IMR-90 (cell line): Measurements from ENCODE around the gene KLF7. TPM values are rescaled to one million over a fixed set of nuclear protein-coding genes. Genes with fewer than 3 reads are reported as not detected.

Source experiments
- ATAC-seq: fragments of 200-7000 bp; cut with Tn5 transposase; 2 replicates; pipeline ENCODE4 v1.9.1; 2020; ENCODE audit warnings: low read depth, mild to moderate bottlenecking, moderate library complexity
- BruUV-seq: library from RNA; stranded (reverse); fragments of 400-500 nt; replicated peaks from 2 replicates; lab custom pipeline; 2021; lab: Mats Ljungman, UMichigan
- CTCF ChIA-PET: fragments of 300-600 bp; formaldehyde crosslinking; extraction: SDS; loops from one replicate; lab custom pipeline; 2021; ENCODE audit warnings: antibody characterized with exemption; lab: Yijun Ruan, JAX
- POLR2A ChIA-PET: fragments of 300-600 bp; sonication (Branson Sonifier 250); formaldehyde crosslinking; loops from one replicate; lab custom pipeline; 2022; ENCODE audit warnings: antibody characterized with exemption; ENCODE audit not compliant: unreplicated experiment; lab: Charles Lee
- DNase-seq: peaks from one replicate; pipeline ENCODE4 v3.0.0; 2013
- H2AFZ ChIP-seq: replicated peaks from 2 replicates; pipeline ENCODE3; 2013; ENCODE audit warnings: low read length, mild to moderate bottlenecking; ENCODE audit not compliant: poor library complexity
- H2AK5ac ChIP-seq: 2 replicates; pipeline ENCODE4 v1.6.1; 2013; ENCODE audit warnings: low read depth, low read length, inconsistent platforms
- H2AK9ac ChIP-seq: replicated peaks from 2 replicates; pipeline ENCODE3; 2013; ENCODE audit warnings: mild to moderate bottlenecking, low read depth, low read length, moderate library complexity; ENCODE audit not compliant: poor library complexity
- H2BK120ac ChIP-seq: 2 replicates; pipeline ENCODE4 v1.6.1; 2013; ENCODE audit warnings: low read depth, low read length, inconsistent platforms
- H2BK15ac ChIP-seq: 3 replicates; pipeline ENCODE4 v1.6.1; 2013; ENCODE audit warnings: low read depth, low read length, inconsistent platforms
- H2BK20ac ChIP-seq: 2 replicates; pipeline ENCODE4 v1.6.1; 2013; ENCODE audit warnings: low read depth, mild to moderate bottlenecking, inconsistent platforms, low read length, moderate library complexity
- H2BK5ac ChIP-seq: 2 replicates; pipeline ENCODE4 v1.6.1; 2013; ENCODE audit warnings: mild to moderate bottlenecking, low read depth, low read length, inconsistent platforms; ENCODE audit not compliant: poor library complexity, severe bottlenecking
- H3K14ac ChIP-seq: replicated peaks from 2 replicates; pipeline ENCODE4 v1.6.1; 2013; ENCODE audit warnings: low read depth, low read length, inconsistent platforms
- H3K18ac ChIP-seq: 2 replicates; pipeline ENCODE4 v1.6.1; 2013; ENCODE audit warnings: low read depth, low read length, control low read depth
- H3K23ac ChIP-seq: 2 replicates; pipeline ENCODE4 v1.6.1; 2013; ENCODE audit warnings: low read depth, low read length, inconsistent platforms
- H3K27ac ChIP-seq: 2 replicates; pipeline ENCODE4 v1.5.1; 2013; ENCODE audit warnings: mild to moderate bottlenecking, control low read depth, low read length; ENCODE audit not compliant: insufficient read depth
- H3K27me3 ChIP-seq: 2 replicates; pipeline ENCODE4 v1.6.1; 2013; ENCODE audit warnings: low read length; ENCODE audit not compliant: control insufficient read depth, insufficient read depth
- H3K36me3 ChIP-seq: 2 replicates; pipeline ENCODE4 v1.6.1; 2013; ENCODE audit warnings: low read length, mixed read lengths; ENCODE audit not compliant: control insufficient read depth, insufficient read depth
- H3K4ac ChIP-seq: 2 replicates; pipeline ENCODE4 v1.6.1; 2013; ENCODE audit warnings: low read depth, low read length, inconsistent platforms
- H3K4me1 ChIP-seq: 2 replicates; pipeline ENCODE4 v1.6.1; 2013; ENCODE audit warnings: low read length, mixed read lengths; ENCODE audit not compliant: control insufficient read depth, insufficient read depth
- H3K4me2 ChIP-seq: 2 replicates; pipeline ENCODE4 v1.6.1; 2013; ENCODE audit warnings: low read depth, mild to moderate bottlenecking, control low read depth, low read length, moderate library complexity
- H3K4me3 ChIP-seq: 2 replicates; pipeline ENCODE4 v1.5.1; 2013; ENCODE audit warnings: low read depth, mild to moderate bottlenecking, control low read depth, low read length, moderate library complexity; ENCODE audit not compliant: insufficient read depth
- H3K56ac ChIP-seq: 2 replicates; pipeline ENCODE4 v1.6.1; 2013; ENCODE audit warnings: low read length, inconsistent platforms; ENCODE audit not compliant: insufficient read depth; ENCODE audit errors: extremely low read depth
- H3K79me1 ChIP-seq, 2 experiments: 2 replicates each; pipeline ENCODE4 v1.6.1; 2013; ENCODE audit warnings: low read length in 2 of 2, inconsistent platforms in 1 of 2, low read depth in 1 of 2
- H3K9ac ChIP-seq: 2 replicates; pipeline ENCODE4 v1.6.1; 2013; ENCODE audit warnings: low read depth, low read length, control low read depth
- H3K9me1 ChIP-seq: 2 replicates; pipeline ENCODE4 v1.6.1; 2013; ENCODE audit warnings: low read length, inconsistent platforms; ENCODE audit not compliant: insufficient read depth
- H3K9me3 ChIP-seq: 2 replicates; pipeline ENCODE4 v1.6.1; 2013; ENCODE audit warnings: low read length; ENCODE audit not compliant: control insufficient read depth, insufficient read depth
- H4K20me1 ChIP-seq: 2 replicates; pipeline ENCODE4 v1.6.1; 2013; ENCODE audit warnings: low read length, inconsistent platforms; ENCODE audit not compliant: insufficient read depth
- H4K5ac ChIP-seq: 2 replicates; pipeline ENCODE4 v1.6.1; 2013; ENCODE audit warnings: mild to moderate bottlenecking, low read depth, low read length, control low read depth
- H4K8ac ChIP-seq, 2 experiments: 2 replicates each; pipeline ENCODE4 v1.6.1; 2013; ENCODE audit warnings: low read depth in 2 of 2, low read length in 2 of 2, control low read depth in 1 of 2, inconsistent platforms in 1 of 2
- H4K91ac ChIP-seq: 2 replicates; pipeline ENCODE4 v1.6.1; 2013; ENCODE audit warnings: low read depth, low read length, inconsistent platforms; ENCODE audit not compliant: insufficient read depth
- CEBPB ChIP-seq: IDR thresholded peaks from 2 replicates; pipeline ENCODE4 v1.6.1; 2012; ENCODE audit warnings: low read depth, low read length, improper control_type of control experiment
- CHD1 ChIP-seq: IDR thresholded peaks from 2 replicates; pipeline ENCODE4 v1.6.1; 2012; ENCODE audit warnings: low read depth, low read length, improper control_type of control experiment
- FOS ChIP-seq: fragments of 150-350 bp; IDR thresholded peaks from 2 replicates; pipeline ENCODE4 v1.6.1; 2016; ENCODE audit warnings: low read depth, low read length
- MAFK ChIP-seq: IDR thresholded peaks from 2 replicates; pipeline ENCODE4 v1.6.1; 2012; ENCODE audit warnings: low read depth, low read length, improper control_type of control experiment
- MAZ ChIP-seq: IDR thresholded peaks from 2 replicates; pipeline ENCODE4 v1.6.1; 2012; ENCODE audit warnings: low read depth, mild to moderate bottlenecking, low read length, improper control_type of control experiment, moderate library complexity, borderline replicate concordance
- MXI1 ChIP-seq: IDR thresholded peaks from 2 replicates; pipeline ENCODE4 v1.6.1; 2012; ENCODE audit warnings: low read depth, mild to moderate bottlenecking, low read length, moderate library complexity, borderline replicate concordance
- NFE2L2 ChIP-seq: fragments of 150-350 bp; IDR thresholded peaks from 2 replicates; pipeline ENCODE4 v1.6.1; 2016; ENCODE audit warnings: low read depth, mild to moderate bottlenecking, low read length
- POLR2A ChIP-seq: IDR thresholded peaks from 2 replicates; pipeline ENCODE4 v1.6.1; 2012; ENCODE audit warnings: mild to moderate bottlenecking, low read depth, low read length
- RCOR1 ChIP-seq: IDR thresholded peaks from 2 replicates; pipeline ENCODE4 v1.6.1; 2012; ENCODE audit warnings: mild to moderate bottlenecking, low read length, improper control_type of control experiment; ENCODE audit not compliant: insufficient replicate concordance
- RFX5 ChIP-seq: IDR thresholded peaks from 2 replicates; pipeline ENCODE4 v1.8.0; 2012; ENCODE audit warnings: low read depth, mild to moderate bottlenecking, low read length, moderate library complexity
- WGBS, 2 experiments: methylation state at CpG; one replicate each; pipeline versions ENCODE4 v1.1.5 to v1.1.7; 2013; ENCODE audit warnings: missing lambda C conversion rate in 2 of 2; ENCODE audit not compliant: insufficient read length in 1 of 2; ENCODE audit errors: extremely low coverage in 2 of 2; 5-methylcytosine and 5-hydroxymethylcytosine counted together
- dilution Hi-C: fragments of 300-500 bp; cut with HindIII; formaldehyde crosslinking; loops from one replicate; pipeline ENCODE4 v1.14.3; 2018; ENCODE audit warnings: low sequenced_read_pairs; ENCODE audit not compliant: unreplicated experiment
- in situ Hi-C: fragments of 300-500 bp; cut with MboI; formaldehyde crosslinking; loops from 3 replicates; pipeline ENCODE4 v1.14.3; 2019; ENCODE audit warnings: low sequenced_read_pairs, inconsistent platforms, mixed read lengths
- intact Hi-C: fragments of 100-400 bp; cut with micrococcal nuclease; formaldehyde crosslinking; loops from 2 replicates; pipeline ENCODE4 v1.10.0; 2022
- polyA plus RNA-seq, 3 experiments: library from polyadenylated mRNA; depleted of rRNA; stranded (reverse); fragments of >200 nt; gene quantifications; 2 replicates each; pipeline ENCODE4 v1.2.3, GENCODE V29; 2012; ENCODE audit warnings: low replicate concordance in 1 of 3
- total RNA-seq: library from RNA; depleted of rRNA; stranded (reverse); fragments of >200 nt; gene quantifications from 2 replicates; pipeline ENCODE4 v1.2.3, GENCODE V29; 2012
- TF ChIP-seq, protein P1 (sequence below): conservative IDR thresholded peaks from 2 replicates; pipeline ENCODE4 v1.5.1; 2012; ENCODE audit warnings: mild to moderate bottlenecking, low read depth, low read length, improper control_type of control experiment
- TF ChIP-seq, protein P2 (sequence below): fragments of 150-350 bp; IDR thresholded peaks from 2 replicates; pipeline ENCODE4 v1.6.1; 2016; ENCODE audit warnings: low read depth, mild to moderate bottlenecking, low read length, moderate library complexity, borderline replicate concordance

The KLF7 gene
- total and polyA plus RNA-seq, 2 of the 4 experiments (the other 2 are of a cell fraction) = 23.1 to 28.5 TPM

DNA sequence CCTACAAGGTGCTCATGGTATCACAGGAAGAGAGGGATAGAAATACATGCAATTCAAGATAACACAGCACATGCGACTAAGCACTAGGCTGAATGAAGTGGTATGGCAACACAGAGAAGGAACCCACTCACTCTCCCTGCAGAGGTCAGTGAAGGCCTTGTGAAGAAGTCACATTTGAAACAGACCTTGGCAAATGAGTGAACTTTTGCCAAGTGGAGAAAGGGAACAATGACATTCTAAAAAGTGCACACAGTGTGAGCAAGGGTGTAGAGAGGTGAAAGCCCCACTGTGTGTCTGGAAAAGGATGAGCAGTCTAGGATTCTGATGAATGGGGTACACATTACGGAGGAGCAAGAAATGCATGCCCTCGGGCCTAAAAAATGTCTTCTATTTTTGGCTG is 23.3 kb downstream of the KLF7 start:
- in situ Hi-C loops = no loop called here

More for the DNA sequence above, 23.3 kb downstream of the KLF7 start:
- H3K4ac ChIP-seq = no peak overlapping the region
- H3K9me1 ChIP-seq = peaks cover 33% of the 10 kb centered on the region
- H3K4me3 ChIP-seq = no peak overlapping the region
- no peak overlapping the region for H3K4me2 ChIP-seq
- intact Hi-C loops = no loop called here
- H3K56ac ChIP-seq = no peak overlapping the region
- H3K9ac ChIP-seq = no peak overlapping the region
- ChIA-PET CTCF (interaction anchor here (0.6 to 1.2 kb wide), 3 partner anchors 40 to 1776 kb away, joined by 3 to 7 read pairs (median 3); no protein-coding TSS in a partner anchor), POLR2A (no interaction called here)
- H2BK15ac ChIP-seq = no peak overlapping the region
- peaks cover 7 to 84% of the 10 kb centered on the region in 2 experiments; a peak in 2 of 4 replicates for H3K79me1 ChIP-seq
- dilution Hi-C loops = no loop called here
- TF ChIP-seq, protein P1, sequence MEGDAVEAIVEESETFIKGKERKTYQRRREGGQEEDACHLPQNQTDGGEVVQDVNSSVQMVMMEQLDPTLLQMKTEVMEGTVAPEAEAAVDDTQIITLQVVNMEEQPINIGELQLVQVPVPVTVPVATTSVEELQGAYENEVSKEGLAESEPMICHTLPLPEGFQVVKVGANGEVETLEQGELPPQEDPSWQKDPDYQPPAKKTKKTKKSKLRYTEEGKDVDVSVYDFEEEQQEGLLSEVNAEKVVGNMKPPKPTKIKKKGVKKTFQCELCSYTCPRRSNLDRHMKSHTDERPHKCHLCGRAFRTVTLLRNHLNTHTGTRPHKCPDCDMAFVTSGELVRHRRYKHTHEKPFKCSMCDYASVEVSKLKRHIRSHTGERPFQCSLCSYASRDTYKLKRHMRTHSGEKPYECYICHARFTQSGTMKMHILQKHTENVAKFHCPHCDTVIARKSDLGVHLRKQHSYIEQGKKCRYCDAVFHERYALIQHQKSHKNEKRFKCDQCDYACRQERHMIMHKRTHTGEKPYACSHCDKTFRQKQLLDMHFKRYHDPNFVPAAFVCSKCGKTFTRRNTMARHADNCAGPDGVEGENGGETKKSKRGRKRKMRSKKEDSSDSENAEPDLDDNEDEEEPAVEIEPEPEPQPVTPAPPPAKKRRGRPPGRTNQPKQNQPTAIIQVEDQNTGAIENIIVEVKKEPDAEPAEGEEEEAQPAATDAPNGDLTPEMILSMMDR = no peak
- no peak for TF ChIP-seq MXI1
- TF ChIP-seq MAZ = no peak
- no peak for TF ChIP-seq FOS
- TF ChIP-seq RFX5 = no peak
- TF ChIP-seq, protein P2, sequence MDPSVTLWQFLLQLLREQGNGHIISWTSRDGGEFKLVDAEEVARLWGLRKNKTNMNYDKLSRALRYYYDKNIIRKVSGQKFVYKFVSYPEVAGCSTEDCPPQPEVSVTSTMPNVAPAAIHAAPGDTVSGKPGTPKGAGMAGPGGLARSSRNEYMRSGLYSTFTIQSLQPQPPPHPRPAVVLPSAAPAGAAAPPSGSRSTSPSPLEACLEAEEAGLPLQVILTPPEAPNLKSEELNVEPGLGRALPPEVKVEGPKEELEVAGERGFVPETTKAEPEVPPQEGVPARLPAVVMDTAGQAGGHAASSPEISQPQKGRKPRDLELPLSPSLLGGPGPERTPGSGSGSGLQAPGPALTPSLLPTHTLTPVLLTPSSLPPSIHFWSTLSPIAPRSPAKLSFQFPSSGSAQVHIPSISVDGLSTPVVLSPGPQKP = no peak
- TF ChIP-seq MAFK = no peak
- no peak for TF ChIP-seq CHD1
- no peak for TF ChIP-seq NFE2L2
- TF ChIP-seq CEBPB = no peak
- TF ChIP-seq POLR2A = no peak
- TF ChIP-seq RCOR1 = no peak
- no TSS peak for BruUV-seq
- H2BK120ac ChIP-seq = no peak overlapping the region
- no peak for DNase-seq
- H2BK20ac ChIP-seq = no peak overlapping the region
- H3K27ac ChIP-seq = no peak overlapping the region
- no peak overlapping the region for H3K14ac ChIP-seq
- H3K23ac ChIP-seq = no peak overlapping the region; the same call in 1 of the 2 replicates
- no peak overlapping the region for H4K91ac ChIP-seq
- H3K9me3 ChIP-seq = no peaks in the 10 kb centered on the region
- H2AFZ ChIP-seq = no peak overlapping the region
- H3K18ac ChIP-seq = no peak overlapping the region
- no peak overlapping the region for H2AK9ac ChIP-seq
- ATAC-seq = peak; percentile 12; the same call in 1 of the 2 replicates
- no peak overlapping the region for H2BK5ac ChIP-seq
- peaks cover 16% of the 10 kb centered on the region for H3K4me1 ChIP-seq
- no peak overlapping the region for H2AK5ac ChIP-seq
- no peak overlapping the region for H4K5ac ChIP-seq
- 100% methylated on average over 1 of the region's 3 CpGs; no CpG with 5 or more reads in 1 of the 2 experiments for WGBS, 2 experiments
- H3K36me3 ChIP-seq = peaks cover 10% of the 10 kb centered on the region
- H4K8ac ChIP-seq = no peak overlapping the region
- no peaks in the 10 kb centered on the region for H3K27me3 ChIP-seq
- H4K20me1 ChIP-seq = peaks cover 94% of the 10 kb centered on the region
